GM13977 (cell line): ENCODE measurements around the gene PDXK.

Experiments
- DNase-seq: peaks from one replicate; pipeline ENCODE4 v3.0.0; 2012; ENCODE audit warnings: low spot score
- CTCF ChIP-seq: IDR thresholded peaks from 2 replicates; pipeline ENCODE4 v1.5.1; 2012; ENCODE audit warnings: mild to moderate bottlenecking, control low read depth; ENCODE audit not compliant: insufficient read depth; ENCODE audit errors: extremely low read depth, missing control alignments
- in situ Hi-C: fragments of 300-500 bp; cut with MboI; formaldehyde crosslinking; loops from one replicate; pipeline ENCODE4 v1.12.0; 2022; ENCODE audit warnings: low sequenced_read_pairs, low pct_unique_long_range_greater_than_20kb, mixed read lengths, inconsistent platforms; ENCODE audit not compliant: unreplicated experiment

The PDXK gene

GRCh38 chr21:43745772-43746517 lies 27.0 kb downstream of the PDXK start:
- DNase-seq = no peak
- no peak for TF ChIP-seq CTCF
- in situ Hi-C loops = no loop called here

DNA sequence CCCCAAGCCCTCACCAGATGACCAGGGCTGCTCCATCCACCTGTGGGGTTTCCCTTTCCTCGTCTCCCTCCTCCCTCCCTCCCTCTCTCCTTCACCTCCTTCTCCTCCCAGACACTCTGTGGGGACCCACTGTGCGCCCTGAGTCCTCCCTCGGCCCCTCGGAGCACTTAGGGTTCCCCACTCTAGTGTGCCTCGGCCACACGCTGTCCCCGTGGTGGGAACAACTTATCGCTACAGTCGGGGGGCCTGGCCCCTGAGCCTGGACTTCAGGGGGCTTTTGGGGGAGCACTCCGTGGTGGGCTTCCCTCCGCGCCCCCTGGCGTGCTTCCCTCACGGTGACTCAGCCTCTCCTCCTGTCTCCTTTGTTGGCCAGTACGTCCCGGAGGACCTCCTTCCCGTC lies 29.7 kb downstream of the PDXK start:
- no peak for TF ChIP-seq CTCF
- no peak for DNase-seq
- in situ Hi-C loops = no loop called here

- DNase-seq = no peak
- no peak for TF ChIP-seq CTCF
- in situ Hi-C loops = no loop called here
These were observed 30.8 kb downstream of the PDXK start for GRCh38 chr21:43749651-43750262.

DNA sequence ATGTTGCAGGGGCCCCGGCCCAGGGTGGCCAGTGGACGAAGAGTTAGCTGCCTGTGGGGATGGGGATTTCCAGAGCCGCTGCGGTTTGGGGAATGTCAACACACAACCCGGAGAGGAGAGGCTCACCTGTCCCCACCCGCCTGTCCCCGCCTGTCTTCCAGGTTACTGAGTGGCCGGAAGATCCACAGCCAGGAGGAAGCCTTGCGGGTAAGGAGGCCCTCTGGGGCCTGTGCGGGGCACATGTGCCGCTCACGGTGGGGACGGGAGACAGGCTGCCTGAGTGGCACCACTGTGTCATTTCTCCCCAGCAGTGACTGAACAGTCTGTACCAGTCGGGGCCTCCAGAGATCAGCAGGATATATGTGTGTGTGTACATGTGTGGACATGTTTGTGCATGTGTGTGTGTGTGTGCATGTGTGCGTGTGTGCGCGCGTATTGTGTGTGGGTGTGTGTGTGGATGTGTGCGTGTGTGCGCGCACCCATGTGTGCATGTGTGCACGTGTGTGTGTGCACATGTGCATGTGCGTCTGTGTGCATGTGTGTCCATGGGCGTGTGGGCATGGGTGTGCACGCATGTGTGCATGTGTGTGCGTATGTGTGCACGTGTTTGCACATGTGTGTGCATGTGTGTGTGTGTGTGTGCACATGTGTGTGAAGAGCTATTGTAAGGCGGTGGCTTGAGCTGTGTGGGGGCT lies 31.6 kb downstream of the PDXK start:
- no peak for TF ChIP-seq CTCF
- DNase-seq = no peak
- in situ Hi-C loops = no loop called here

DNA sequence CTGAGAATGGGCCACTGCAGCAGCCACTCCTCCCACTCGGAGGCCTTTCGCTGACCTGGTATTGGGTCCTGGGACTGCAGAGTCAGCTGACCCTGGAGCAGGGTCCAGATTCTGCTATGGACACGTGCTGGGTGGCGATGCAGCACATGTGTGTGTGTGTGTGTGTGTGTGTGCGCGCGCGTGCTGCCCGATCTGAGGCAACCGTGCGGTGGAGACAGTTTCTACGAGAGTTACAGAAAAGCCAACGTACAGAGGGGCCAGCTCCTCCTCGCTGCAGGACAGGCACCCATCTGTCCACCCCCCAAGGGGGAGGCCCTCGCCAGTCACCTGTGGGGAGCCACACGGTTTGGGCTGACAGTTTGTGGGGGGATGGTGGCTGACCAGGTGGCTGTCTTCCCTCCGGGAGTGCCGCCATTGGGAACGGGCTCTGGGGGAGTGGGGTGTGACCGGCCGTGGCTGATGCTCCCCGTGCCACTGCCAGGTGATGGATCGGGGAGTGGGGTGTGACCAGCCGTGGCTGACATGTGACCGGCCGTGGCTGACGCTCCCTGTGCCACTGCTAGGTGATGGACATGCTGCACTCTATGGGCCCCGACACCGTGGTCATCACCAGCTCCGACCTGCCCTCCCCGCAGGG lies 33.1 kb downstream of the PDXK start:
- no peak for DNase-seq
- in situ Hi-C loops = no loop called here
- TF ChIP-seq CTCF = no peak

- no peak for DNase-seq
- in situ Hi-C loops = no loop called here
- TF ChIP-seq CTCF = no peak
These were observed 34.0 kb downstream of the PDXK start for GRCh38 chr21:43752758-43753438.
